A673 (cell line): ENCODE results near the gene CTNNA2. TPM values are rescaled to one million over a fixed set of nuclear protein-coding genes. Genes with fewer than 3 reads are reported as not detected.

ENCODE experiments used
- BruUV-seq: library from RNA; stranded (reverse); fragments of 400-500 nt; replicated peaks from 2 replicates; lab custom pipeline; 2021; lab: Mats Ljungman, UMichigan
- CTCF ChIA-PET: fragments of 300-600 bp; sonication (Branson Sonifier 250); formaldehyde crosslinking; loops from one replicate; lab custom pipeline; 2022; ENCODE audit warnings: antibody characterized with exemption; lab: Charles Lee
- POLR2A ChIA-PET: fragments of 300-600 bp; sonication (Branson Sonifier 250); formaldehyde crosslinking; loops from one replicate; lab custom pipeline; 2022; ENCODE audit warnings: antibody characterized with exemption; ENCODE audit not compliant: low non-redundant PET; lab: Charles Lee
- DNase-seq: peaks from one replicate; pipeline ENCODE4 v3.0.0-alpha.2; 2015; ENCODE audit warnings: low spot score
- H3K27ac ChIP-seq: fragments of 200-600 bp; sonication (generic); 2 replicates; pipeline ENCODE4 v1.5.1; 2016; ENCODE audit warnings: mixed run types, low read depth, mild to moderate bottlenecking, mixed read lengths, antibody characterized with exemption, low read length; ENCODE audit not compliant: poor library complexity, severe bottlenecking
- H3K27me3 ChIP-seq: fragments of 200-600 bp; sonication (generic); replicated peaks from 2 replicates; pipeline ENCODE4 v1.6.1; 2017; ENCODE audit warnings: mixed run types, low read depth, mild to moderate bottlenecking, mixed read lengths, antibody characterized with exemption, low read length; ENCODE audit not compliant: insufficient read depth, poor library complexity
- H3K36me3 ChIP-seq: fragments of 200-600 bp; sonication (generic); 2 replicates; pipeline ENCODE4 v1.6.1; 2016; ENCODE audit warnings: mixed run types, mild to moderate bottlenecking, mixed read lengths, antibody characterized with exemption, low read length; ENCODE audit not compliant: insufficient read depth, poor library complexity, severe bottlenecking
- H3K4me1 ChIP-seq: fragments of 200-600 bp; sonication (generic); 2 replicates; pipeline ENCODE4 v1.6.1; 2017; ENCODE audit warnings: mixed run types, mild to moderate bottlenecking, mixed read lengths, antibody characterized with exemption, low read length; ENCODE audit not compliant: insufficient read depth, poor library complexity, severe bottlenecking
- H3K4me3 ChIP-seq: fragments of 200-600 bp; sonication (generic); 2 replicates; pipeline ENCODE4 v1.5.1; 2016; ENCODE audit warnings: low read depth, mixed run types, mild to moderate bottlenecking, mixed read lengths, low read length; ENCODE audit not compliant: poor library complexity, severe bottlenecking
- H3K9me3 ChIP-seq: fragments of 200-600 bp; sonication (generic); 2 replicates; pipeline ENCODE4 v1.6.1; 2016; ENCODE audit warnings: mixed run types, low read depth, mild to moderate bottlenecking, mixed read lengths, antibody characterized with exemption, low read length; ENCODE audit not compliant: poor library complexity, severe bottlenecking
- CTCF ChIP-seq: fragments of 300-800, 200-600 bp; sonication (generic); conservative IDR thresholded peaks from 2 replicates; pipeline ENCODE4 v1.5.1; 2017; ENCODE audit warnings: low read depth, mild to moderate bottlenecking, antibody characterized with exemption, low read length, moderate library complexity, mixed read lengths
- EZH2 ChIP-seq: fragments of 200-600 bp; sonication (generic); IDR thresholded peaks from 2 replicates; pipeline ENCODE4 v1.6.1; 2017; ENCODE audit warnings: borderline replicate concordance, low read depth, mild to moderate bottlenecking, mixed read lengths, antibody characterized with exemption, low read length; ENCODE audit not compliant: poor library complexity, severe bottlenecking
- intact Hi-C: fragments of 100-400 bp; cut with micrococcal nuclease; formaldehyde crosslinking; loops from one replicate; pipeline ENCODE4 v1.10.0; 2022; ENCODE audit not compliant: unreplicated experiment
- total RNA-seq: library from RNA; stranded (reverse); gene quantifications from 2 replicates; pipeline ENCODE4 v1.2.3, GENCODE V29; 2021

CTNNA2 gene
- total RNA-seq, 1 experiment from 2014 or later, result not detected

- POLR2A ChIA-PET, result no interaction called here
- peaks cover 10% of the 10 kb centered on the region for H3K27me3 ChIP-seq
- CTCF ChIA-PET, result no interaction called here
- no peaks in the 10 kb centered on the region for H3K36me3 ChIP-seq
- no peak overlapping the region for H3K27ac ChIP-seq
- intact Hi-C loops, result no loop called here
- no peak overlapping the region for H3K4me3 ChIP-seq
- TF ChIP-seq CTCF, result no peak
- BruUV-seq, result no TSS peak
- DNase-seq, result no peak
- H3K4me1 ChIP-seq, result no peaks in the 10 kb centered on the region
- no peaks in the 10 kb centered on the region for H3K9me3 ChIP-seq
These were observed 452.1 kb downstream of the CTNNA2 start for GRCh38 chr2:79964966-79965365.

GRCh38 chr2:79966369-79966768, 453.5 kb downstream of the CTNNA2 start:
- TF ChIP-seq EZH2 (no peak), CTCF (no peak)
- peaks cover 10% of the 10 kb centered on the region for H3K27me3 ChIP-seq
- intact Hi-C loops, result no loop called here
- DNase-seq, result no peak
- CTCF ChIA-PET, result no interaction called here
- no peaks in the 10 kb centered on the region for H3K36me3 ChIP-seq
- H3K4me1 ChIP-seq, result no peaks in the 10 kb centered on the region
- no TSS peak for BruUV-seq
- H3K27ac ChIP-seq, result no peak overlapping the region
- POLR2A ChIA-PET, result no interaction called here
- no peak overlapping the region for H3K4me3 ChIP-seq
- no peaks in the 10 kb centered on the region for H3K9me3 ChIP-seq

DNA sequence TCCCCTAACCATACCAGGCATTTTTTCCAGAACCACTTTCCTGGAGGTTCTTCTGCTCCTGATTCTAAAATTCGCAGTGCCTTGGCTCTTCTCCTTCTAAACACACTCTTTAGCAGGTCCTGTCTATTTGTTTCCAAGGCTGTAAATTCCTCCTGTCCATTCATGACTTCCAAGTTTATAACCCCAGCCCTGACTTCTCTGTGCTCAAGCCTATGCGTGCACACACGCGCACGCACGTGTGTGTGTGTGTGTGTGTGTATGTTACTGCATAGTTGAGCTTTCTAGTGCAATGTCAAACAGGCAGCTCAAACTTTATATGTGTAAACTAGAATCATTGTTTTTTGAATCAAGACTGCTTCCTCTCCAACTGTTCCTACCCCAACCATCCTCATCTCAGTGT, 454.0 kb downstream of the CTNNA2 start:
- intact Hi-C loops, result no loop called here
- Histone ChIP-seq H3K27ac (no peak overlapping the region), H3K36me3 (no peaks in the 10 kb centered on the region), H3K4me1 (no peaks in the 10 kb centered on the region), H3K27me3 (peaks cover 10% of the 10 kb centered on the region), H3K4me3 (no peak overlapping the region), H3K9me3 (no peaks in the 10 kb centered on the region)
- no TSS peak for BruUV-seq
- TF ChIP-seq CTCF, result no peak
- no peak for TF ChIP-seq EZH2
- ChIA-PET CTCF (no interaction called here), POLR2A (no interaction called here)
- DNase-seq, result no peak
